SH-SY5Y (cell line): Measurements from ENCODE around the gene LRRC7.

Experiments used
- GATA2 ChIP-seq: IDR thresholded peaks from 2 replicates; pipeline ENCODE4 v1.6.1; 2011; ENCODE audit warnings: mild to moderate bottlenecking, low read depth, low read length
- GATA3 ChIP-seq: IDR thresholded peaks from 2 replicates; pipeline ENCODE4 v1.6.1; 2011; ENCODE audit warnings: low read depth, mild to moderate bottlenecking, low read length, moderate library complexity

GRCh38 chr1:69932760-69933159 is 365.0 kb downstream of the LRRC7 start:
- TF ChIP-seq GATA2 (no peak), GATA3 (no peak)
